ENCODE measurements around the gene PRSS21. TPM values are rescaled to one million over a fixed set of nuclear protein-coding genes. Genes with fewer than 3 reads are reported as not detected.

The PRSS21 gene, protein sequence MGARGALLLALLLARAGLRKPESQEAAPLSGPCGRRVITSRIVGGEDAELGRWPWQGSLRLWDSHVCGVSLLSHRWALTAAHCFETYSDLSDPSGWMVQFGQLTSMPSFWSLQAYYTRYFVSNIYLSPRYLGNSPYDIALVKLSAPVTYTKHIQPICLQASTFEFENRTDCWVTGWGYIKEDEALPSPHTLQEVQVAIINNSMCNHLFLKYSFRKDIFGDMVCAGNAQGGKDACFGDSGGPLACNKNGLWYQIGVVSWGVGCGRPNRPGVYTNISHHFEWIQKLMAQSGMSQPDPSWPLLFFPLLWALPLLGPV
- 1.00 TPM in 1 of 2 replicates, not detected in the other for total RNA-seq

DNA sequence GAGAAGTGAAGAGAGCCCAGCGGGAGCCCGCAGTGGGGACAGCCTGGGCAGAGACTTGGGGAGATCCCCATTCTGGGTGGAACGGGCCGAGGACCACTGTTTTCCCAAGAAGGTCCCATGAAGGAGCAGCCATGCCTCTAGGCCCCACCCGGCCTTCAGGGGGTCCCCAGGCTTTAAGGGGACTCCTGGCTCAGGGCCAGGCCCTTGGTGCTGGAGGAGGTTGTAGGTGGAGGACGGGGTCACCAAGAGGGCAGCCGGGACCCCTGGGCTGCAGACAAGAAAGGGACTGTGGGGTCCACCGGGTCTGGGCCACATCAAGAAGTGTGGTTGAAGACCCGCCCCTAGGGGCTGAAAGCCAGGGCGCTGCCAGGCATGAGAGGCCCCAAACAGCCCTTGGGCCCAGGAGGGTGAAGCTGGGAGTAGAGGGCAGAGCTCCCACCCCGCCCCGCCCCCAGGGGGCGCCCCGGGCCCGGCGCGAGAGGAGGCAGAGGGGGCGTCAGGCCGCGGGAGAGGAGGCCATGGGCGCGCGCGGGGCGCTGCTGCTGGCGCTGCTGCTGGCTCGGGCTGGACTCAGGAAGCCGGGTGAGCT is at the start of gene PRSS21:
TSS of gene PRSS21 (plus strand) at position 487 of the 589 bp plus-strand sequence. CDS start at position 519, 32 bp downstream.

DNA sequence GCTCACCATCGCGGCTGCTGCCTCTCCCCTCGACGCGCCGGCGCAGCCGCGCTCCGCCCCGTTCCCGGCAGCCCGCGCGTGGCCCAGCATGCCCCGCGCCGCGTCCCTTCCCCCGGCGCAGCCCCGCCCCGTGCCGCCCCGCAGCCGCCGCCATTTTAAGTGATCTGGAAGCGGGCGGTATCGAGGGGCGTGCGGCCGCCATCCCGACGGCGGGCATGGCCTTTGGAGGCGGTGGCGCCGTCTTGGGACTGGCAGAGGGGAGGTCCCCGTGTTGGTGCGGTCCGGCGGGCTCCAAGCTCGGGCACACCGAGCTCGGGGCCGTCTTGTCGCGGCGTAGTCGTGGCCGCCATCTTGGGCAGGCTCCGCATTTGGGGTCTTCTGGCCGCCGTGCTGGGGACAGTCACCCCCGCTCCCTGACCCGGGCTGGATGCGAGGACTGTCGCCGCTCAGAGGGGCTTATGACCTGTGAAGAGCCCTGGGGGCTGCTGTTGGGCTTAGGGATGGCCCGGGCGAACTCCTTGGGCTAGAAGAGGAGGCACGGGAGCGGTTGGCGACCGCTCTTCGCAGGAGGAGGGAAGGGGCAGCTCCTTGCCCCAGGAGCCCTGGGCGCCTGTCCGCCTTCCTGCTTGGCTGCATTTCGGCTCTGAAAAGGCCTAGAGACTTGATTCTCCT is 39.7 kb upstream of the PRSS21 start, which contains the start of gene ELOB:
TSS of gene ELOB (minus strand) at position 50 of the 672 bp plus-strand sequence. CDS start at position 9, 41 bp downstream.

DNA sequence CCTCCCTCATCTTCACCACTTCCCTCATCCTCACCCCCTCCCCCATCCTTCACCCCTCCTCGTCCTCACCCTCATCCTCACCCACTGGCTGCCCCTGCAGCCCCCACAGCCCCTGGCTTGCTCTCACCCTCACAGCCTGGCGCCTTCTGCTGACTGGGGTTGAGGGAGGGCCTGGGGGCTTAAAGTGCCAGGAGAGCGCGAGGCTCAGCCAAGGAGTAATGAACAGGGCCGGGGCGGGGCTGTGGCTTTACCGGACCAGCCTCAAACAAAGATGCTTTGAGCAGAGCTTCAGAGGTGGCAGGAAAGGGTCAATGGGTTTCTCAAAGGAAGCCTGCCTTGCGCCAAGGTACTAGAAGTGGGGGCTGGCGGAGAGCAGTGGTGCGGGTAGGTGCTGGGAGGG is 29.6 kb upstream of the PRSS21 start, which contains the start of gene PRSS33:
TSS of gene PRSS33 (minus strand) at position 155 of the 400 bp plus-strand sequence. CDS start 1,013 bp downstream, outside the sequence.

DNA sequence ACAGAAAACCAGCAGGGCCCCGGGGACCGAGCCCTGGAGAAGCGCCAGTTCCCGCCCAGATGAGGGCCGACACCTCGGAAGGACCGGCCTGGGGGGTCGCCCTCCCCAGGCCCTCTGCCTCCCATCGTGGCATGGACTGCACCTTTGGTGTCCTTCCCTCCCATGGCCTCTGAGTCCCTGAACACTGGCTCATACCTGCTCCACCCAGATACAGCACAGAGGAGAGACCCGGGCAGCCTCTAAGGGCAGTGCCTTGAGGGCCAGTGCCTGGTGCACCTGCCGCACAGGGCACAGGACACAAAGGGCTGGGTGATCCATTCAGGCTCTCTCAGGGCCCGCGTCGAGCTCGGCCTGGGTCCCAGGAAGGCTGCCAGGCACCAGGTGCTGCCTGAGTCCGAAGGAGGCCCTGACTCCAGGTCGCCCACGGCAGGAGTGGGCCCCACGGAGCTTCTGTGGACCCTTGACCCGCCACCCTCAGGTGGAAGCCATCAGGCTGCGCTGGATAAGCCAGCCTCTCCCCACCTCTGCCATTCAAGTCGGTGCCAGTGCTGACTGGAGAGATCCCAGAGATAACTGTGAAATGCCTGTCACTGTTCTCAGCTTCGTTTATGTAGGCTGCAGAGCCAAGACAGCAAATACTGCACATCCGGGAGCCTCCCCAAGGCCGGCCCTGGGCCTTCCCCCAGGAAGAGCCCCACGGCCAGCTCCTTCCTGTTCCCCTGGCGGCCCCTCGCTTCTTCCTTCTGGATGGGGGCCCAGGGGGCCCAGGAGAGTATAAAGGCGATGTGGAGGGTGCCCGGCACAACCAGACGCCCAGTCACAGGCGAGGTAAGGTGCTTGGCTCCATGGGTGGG is 12.7 kb downstream of the PRSS21 start, which contains the start of gene ZG16B:
TSS of gene ZG16B (plus strand) at position 803 of the 854 bp plus-strand sequence. CDS start 139 bp downstream, outside the sequence.

DNA sequence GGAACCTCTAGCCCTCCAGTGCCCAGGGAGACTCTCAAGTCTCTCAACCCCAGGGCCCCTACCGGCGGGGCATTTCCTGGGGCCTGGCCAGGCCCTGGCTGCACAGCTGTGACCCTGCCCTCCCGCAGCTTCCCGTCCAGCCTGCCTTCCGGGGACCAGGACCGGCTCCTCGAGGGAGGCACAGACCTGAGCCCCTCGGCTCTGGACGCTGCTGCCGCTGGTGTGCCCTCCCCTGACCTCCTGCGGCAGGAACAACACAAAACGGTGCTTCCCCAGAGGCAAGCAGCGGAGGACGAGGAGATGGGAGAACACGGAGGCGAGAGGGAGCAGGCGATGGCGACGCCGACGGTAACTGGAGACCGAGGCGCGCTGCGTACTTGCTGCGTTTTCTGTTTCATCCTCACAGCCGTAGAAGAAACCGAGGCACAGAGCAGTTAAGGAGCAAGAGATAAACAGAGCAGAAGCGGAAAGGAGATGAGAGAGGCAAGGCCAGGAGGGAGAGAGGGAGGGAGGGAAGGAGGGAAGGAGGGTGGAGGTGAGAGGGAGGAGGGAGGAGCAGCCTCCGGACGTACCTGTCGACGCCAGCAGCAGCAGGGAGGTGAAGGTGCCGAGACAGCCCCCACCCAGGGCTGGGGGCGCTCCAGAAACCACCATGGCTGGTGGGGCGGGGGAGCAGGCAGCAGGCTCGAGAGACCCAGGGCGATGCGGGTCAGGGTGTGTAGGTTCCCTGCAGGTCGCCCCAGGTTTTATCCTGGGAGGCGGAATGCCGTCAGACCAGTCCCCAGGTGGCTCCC is 40.6 kb downstream of the PRSS21 start, which contains the start of gene PRSS22:
TSS of gene PRSS22 (minus strand) at position 720 of the 794 bp plus-strand sequence. CDS start at position 654, 66 bp downstream.

Other genes with a start within 250 kb of the PRSS21 start
- 16.0 and 17.8 TPM in 2 replicates for gene KCTD5, start 134.7 kb upstream of the PRSS21 start, total RNA-seq
- gene PRSS27, start 97.0 kb upstream of the PRSS21 start, total RNA-seq, result 0.05 and 0.12 TPM in 2 replicates
- 93.7 and 119 TPM in 2 replicates for gene SRRM2, start 64.6 kb upstream of the PRSS21 start, total RNA-seq
- gene ELOB, start 40.0 kb upstream of the PRSS21 start, total RNA-seq, result 671 and 1,192 TPM in 2 replicates
- gene PRSS33, start 29.7 kb upstream of the PRSS21 start, total RNA-seq, result not detected in 2 replicates
- not detected in 2 replicates for gene PRSS41, start 18.8 kb upstream of the PRSS21 start, total RNA-seq
- 0.25 and 0.78 TPM in 2 replicates for gene ZG16B, start 13.1 kb downstream of the PRSS21 start, total RNA-seq
- not detected in 2 replicates for gene PRSS22, start 40.9 kb downstream of the PRSS21 start, total RNA-seq
- 83.2 and 90.0 TPM in 2 replicates for gene FLYWCH2, start 66.0 kb downstream of the PRSS21 start, total RNA-seq
- 32.0 and 41.6 TPM in 2 replicates for gene FLYWCH1, start 94.7 kb downstream of the PRSS21 start, total RNA-seq
- not detected in 2 replicates for gene KREMEN2, start 147.0 kb downstream of the PRSS21 start, total RNA-seq
- 1.4 and 2.0 TPM in 2 replicates for gene PAQR4, start 152.1 kb downstream of the PRSS21 start, total RNA-seq
- gene PKMYT1, start 163.2 kb downstream of the PRSS21 start, total RNA-seq, result 1.1 and 2.5 TPM in 2 replicates
- gene CLDN9, start 195.7 kb downstream of the PRSS21 start, total RNA-seq, result not detected in 2 replicates
- not detected in 2 replicates for gene CLDN6, start 200.9 kb downstream of the PRSS21 start, total RNA-seq
- 52.3 and 76.3 TPM in 2 replicates for gene TNFRSF12A, start 203.1 kb downstream of the PRSS21 start, total RNA-seq
- gene HCFC1R1, start 206.7 kb downstream of the PRSS21 start, total RNA-seq, result 21.2 and 25.1 TPM in 2 replicates
- 17.3 and 20.0 TPM in 2 replicates for gene THOC6, start 206.8 kb downstream of the PRSS21 start, total RNA-seq
- 0.15 and 0.25 TPM in 2 replicates for gene BICDL2, start 219.7 kb downstream of the PRSS21 start, total RNA-seq
- gene MMP25, start 229.3 kb downstream of the PRSS21 start, total RNA-seq, result not detected in 2 replicates
- gene IL32, start 248.4 kb downstream of the PRSS21 start, total RNA-seq, result 20.7 and 26.7 TPM in 2 replicates

All from cardiac ventricle fibroblast (primary cell).